H1 (cell line): ENCODE measurements around the gene CYP1A1.

Experiments used
- CTCF ChIP-seq, 3 experiments: IDR thresholded peaks; 1 replicate in 2 of 3; 2 replicates in 1 of 3; pipeline versions ENCODE4 v1.5.1 to v1.6.1; 2011; ENCODE audit warnings: low read length in 3 of 3, mild to moderate bottlenecking in 3 of 3, inconsistent platforms in 2 of 3, low read depth in 1 of 3, moderate library complexity in 1 of 3; ENCODE audit not compliant: insufficient read depth in 1 of 3; ENCODE audit errors: control extremely low read depth in 1 of 3
- POLR2A ChIP-seq, 2 experiments: IDR thresholded peaks; 1 replicate in 1 of 2; 2 replicates in 1 of 2; pipeline ENCODE4 v1.6.1; 2011; ENCODE audit warnings: low read depth in 2 of 2, low read length in 2 of 2, mild to moderate bottlenecking in 2 of 2; ENCODE audit errors: control extremely low read depth in 1 of 2
- POLR2AphosphoS5 ChIP-seq: IDR thresholded peaks from 2 replicates; pipeline ENCODE4 v1.6.1; 2011; ENCODE audit warnings: low read depth, low read length
- RAD21 ChIP-seq, 2 experiments: IDR thresholded peaks in 1 of 2; conservative IDR thresholded peaks in 1 of 2; 2 replicates each; pipeline ENCODE4 v1.6.1; 2011; ENCODE audit warnings: low read depth in 2 of 2, low read length in 2 of 2, improper control_type of control experiment in 1 of 2, inconsistent platforms in 1 of 2, mild to moderate bottlenecking in 1 of 2, moderate library complexity in 1 of 2
- SIN3A ChIP-seq, 2 experiments: IDR thresholded peaks in 1 of 2; conservative IDR thresholded peaks in 1 of 2; 2 replicates each; pipeline ENCODE4 v1.6.1; 2011 to 2012; ENCODE audit warnings: low read length in 2 of 2, improper control_type of control experiment in 1 of 2, low read depth in 1 of 2, mild to moderate bottlenecking in 1 of 2
- SP4 ChIP-seq: IDR thresholded peaks from 2 replicates; pipeline ENCODE4 v1.6.1; 2012; ENCODE audit warnings: low read length, inconsistent platforms
- USF2 ChIP-seq: IDR thresholded peaks from 2 replicates; pipeline ENCODE4 v1.6.1; 2011; ENCODE audit warnings: low read length, improper control_type of control experiment

GRCh38 chr15:74712311-74712710 lies 13.0 kb downstream of the CYP1A1 start:
- no peak for TF ChIP-seq RAD21 (IDR thresholded peaks at IDR 0.05 in 1 of 2, conservative IDR thresholded peaks at IDR 0.05 in 1 of 2; ENCODE audit: low read depth in 2 of 2, low read length in 2 of 2)
- TF ChIP-seq SP4, result no peak
- TF ChIP-seq POLR2A (IDR thresholded peaks at IDR 0.05; ENCODE audit: control extremely low read depth in 1 of 2, low read depth in 2 of 2, low read length in 2 of 2), result no peak
- TF ChIP-seq POLR2AphosphoS5, result no peak
- no peak for TF ChIP-seq CTCF (IDR thresholded peaks at IDR 0.05; ENCODE audit: control extremely low read depth in 1 of 3, insufficient read depth in 1 of 3, low read depth in 1 of 3, low read length in 3 of 3)
- no peak for TF ChIP-seq SIN3A (conservative IDR thresholded peaks at IDR 0.05 in 1 of 2, IDR thresholded peaks at IDR 0.05 in 1 of 2; ENCODE audit: low read depth in 1 of 2, low read length in 2 of 2)
- TF ChIP-seq USF2, result no peak
